Heart left ventricle (tissue), 13 donors: Measurements from ENCODE around the gene EWSR1.

Experiments
- CTCF ChIP-seq, 12 donors: fragments of 200-600 bp; sonication (generic) in 4 of 12; IDR thresholded peaks; one replicate each; pipeline versions ENCODE4 v1.5.0 to v1.8.0; 2018 to 2022; ENCODE audit warnings: antibody characterized with exemption in 12 of 12, mild to moderate bottlenecking in 5 of 12
- POLR2A ChIP-seq, 2 donors: fragments of 450-650 bp; IDR thresholded peaks; one replicate each; pipeline ENCODE4 v1.6.1; 2017; ENCODE audit warnings: antibody characterized with exemption in 2 of 2, mild to moderate bottlenecking in 2 of 2, moderate library complexity in 2 of 2
- donor health status: ischemic (EF 13 %, LVEDD 7.1; RV severe dilation, severe dysfunction).
- donor health status: DM: no; HTN: yes; CAD: no.
- donor health status: DM: no; HTN: no; CAD: no.
- donor health status: ischemic (EF 25% LVEDD 6.9; RV normal size, moderate dysfunction).
- donor health status: ischemic (EF 25% LVEDD 5.7; RV mildly dilated, moderate dysfunction).
- donor health status: ischemic (EF 35%, LVEDD 5.7; RV mildly dilated, moderate dysfunction).
- donor health status: nonischemic (EF 11% LVEDD 7.7; RV severe dilation, severe dysfunction).
- donor health status: DM: yes; HTN: yes; CAD: no.
- donor health status: PGD.
- donor health status: ischemic (EF 29% LVEDD 5.4; RV normal size, mild dysfunction).
- donor health status: nonischemic (EF 23%, LVEDD 6.1; RV moderate dilation, normal function).

DNA sequence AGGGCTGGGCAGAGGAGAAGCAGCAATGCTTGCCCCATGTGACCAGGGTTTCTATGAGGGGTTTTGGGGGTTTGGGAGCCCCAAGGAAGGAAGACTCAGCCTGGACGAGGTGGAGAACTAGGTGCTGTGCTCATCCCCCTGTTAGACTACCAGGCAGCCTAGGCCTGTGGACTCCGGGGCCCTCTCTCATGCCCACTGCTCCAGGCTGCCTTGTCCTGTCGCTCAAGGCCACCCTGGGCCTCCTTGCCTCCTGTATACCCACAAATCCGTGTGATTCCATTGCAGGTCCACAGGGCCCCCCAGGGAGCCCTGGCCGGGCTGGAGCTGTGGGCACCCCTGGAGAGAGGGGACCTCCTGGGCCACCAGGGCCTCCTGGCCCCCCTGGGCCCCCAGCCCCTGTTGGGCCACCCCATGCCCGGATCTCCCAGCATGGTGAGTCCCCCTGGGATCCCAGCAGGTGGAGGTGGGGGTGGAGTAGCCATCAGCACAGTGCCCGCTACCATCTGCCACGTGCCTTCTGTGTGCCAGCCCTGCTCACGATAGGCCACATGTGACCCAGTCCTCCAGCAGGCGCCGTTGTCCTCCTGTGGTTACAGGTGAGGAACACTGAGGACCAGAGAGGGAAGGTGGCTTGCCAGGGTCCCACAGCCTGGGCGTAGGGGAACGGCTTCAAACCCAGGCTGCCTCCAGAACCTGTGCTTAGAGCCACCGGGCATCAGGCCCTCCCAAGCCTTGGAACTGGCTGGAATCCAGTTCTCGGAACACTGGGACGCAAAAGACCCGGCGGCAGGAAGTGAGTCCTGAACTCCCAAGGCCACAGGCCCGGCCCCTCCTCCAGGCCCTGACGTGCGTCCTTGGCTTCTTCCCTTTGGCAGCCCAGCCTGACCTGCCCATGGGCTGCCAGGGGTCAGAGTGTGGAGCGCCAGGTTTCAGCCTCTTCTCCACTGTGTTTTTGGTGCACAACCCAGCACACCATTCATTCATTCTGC lies 35.8 kb upstream of the EWSR1 start:
- TF ChIP-seq CTCF (IDR thresholded peaks at IDR 0.05) (no peak), POLR2A (IDR thresholded peaks at IDR 0.05) (no peak)
